ENCODE results near the gene TAX1BP3. TPM values are rescaled to one million over a fixed set of nuclear protein-coding genes. Genes with fewer than 3 reads are reported as not detected.

The TAX1BP3 gene
- total RNA-seq, 1 donor from 2014 or later: 81.3 TPM

- Mint-ChIP-seq H3K36me3 (ENCODE audit: insufficient read depth) (peaks cover 3% of the 10 kb centered on the region), H3K9me3 (ENCODE audit: low read depth) (no peaks in the 10 kb centered on the region), H3K27ac (peak overlapping the region; percentile 98), H3K27me3 (peaks cover 3% of the 10 kb centered on the region), H3K4me1 (ENCODE audit: low read depth) (peaks cover 17% of the 10 kb centered on the region), H3K4me3 (ENCODE audit: low read depth) (peak overlapping the region; percentile 96)
- DNase-seq (ENCODE audit: low spot score, unreplicated experiment): no peak
- TF ChIP-seq CTCF (IDR thresholded peaks at IDR 0.05; ENCODE audit: unreplicated experiment): no peak
Observed at GRCh38 chr17:3669548-3669947, 1.2 kb upstream of the TAX1BP3 start.

GRCh38 chr17:3669085-3669347 lies 638 bp upstream of the TAX1BP3 start:
- peak overlapping the region; percentile 96 for H3K4me3 Mint-ChIP-seq (ENCODE audit: low read depth)
- peaks cover 5% of the 10 kb centered on the region for H3K36me3 Mint-ChIP-seq (ENCODE audit: insufficient read depth)
- no peak for DNase-seq (ENCODE audit: low spot score, unreplicated experiment)
- peaks cover 17% of the 10 kb centered on the region for H3K4me1 Mint-ChIP-seq (ENCODE audit: low read depth)
- TF ChIP-seq CTCF (IDR thresholded peaks at IDR 0.05; ENCODE audit: unreplicated experiment): no peak
- H3K9me3 Mint-ChIP-seq (ENCODE audit: low read depth): no peaks in the 10 kb centered on the region
- H3K27me3 Mint-ChIP-seq: no peaks in the 10 kb centered on the region
- H3K27ac Mint-ChIP-seq: peak overlapping the region; percentile 98

GRCh38 chr17:3667366-3668278 lies 756 bp downstream of the TAX1BP3 start:
- Mint-ChIP-seq H3K36me3 (ENCODE audit: insufficient read depth) (peaks cover 5% of the 10 kb centered on the region), H3K9me3 (ENCODE audit: low read depth) (no peaks in the 10 kb centered on the region), H3K4me3 (ENCODE audit: low read depth) (peak overlapping the region; percentile 96), H3K4me1 (ENCODE audit: low read depth) (peaks cover 17% of the 10 kb centered on the region), H3K27me3 (no peaks in the 10 kb centered on the region), H3K27ac (peak overlapping the region; percentile 98)
- TF ChIP-seq CTCF (IDR thresholded peaks at IDR 0.05; ENCODE audit: unreplicated experiment): no peak
- DNase-seq (ENCODE audit: low spot score, unreplicated experiment): peak; percentile 73

GRCh38 chr17:3666516-3666915 lies 1.9 kb downstream of the TAX1BP3 start:
- DNase-seq (ENCODE audit: low spot score, unreplicated experiment): no peak
- Mint-ChIP-seq H3K36me3 (ENCODE audit: insufficient read depth) (peaks cover 4% of the 10 kb centered on the region), H3K4me3 (ENCODE audit: low read depth) (peak overlapping the region; percentile 96), H3K9me3 (ENCODE audit: low read depth) (no peaks in the 10 kb centered on the region), H3K27ac (peak overlapping the region; percentile 91), H3K27me3 (no peaks in the 10 kb centered on the region), H3K4me1 (ENCODE audit: low read depth) (peaks cover 17% of the 10 kb centered on the region)
- no peak for TF ChIP-seq CTCF (IDR thresholded peaks at IDR 0.05; ENCODE audit: unreplicated experiment)

- Mint-ChIP-seq H3K9me3 (ENCODE audit: low read depth) (no peaks in the 10 kb centered on the region), H3K27ac (peak overlapping the region; percentile 53), H3K4me3 (ENCODE audit: low read depth) (peak overlapping the region; percentile 96), H3K27me3 (no peaks in the 10 kb centered on the region), H3K4me1 (ENCODE audit: low read depth) (peaks cover 17% of the 10 kb centered on the region), H3K36me3 (ENCODE audit: insufficient read depth) (peaks cover 4% of the 10 kb centered on the region)
- TF ChIP-seq CTCF (IDR thresholded peaks at IDR 0.05; ENCODE audit: unreplicated experiment): no peak
- no peak for DNase-seq (ENCODE audit: low spot score, unreplicated experiment)
Observed at GRCh38 chr17:3665834-3666233, 2.5 kb downstream of the TAX1BP3 start.
